Measurements from ENCODE around the gene SRGAP2B. TPM values are rescaled to one million over a fixed set of nuclear protein-coding genes. Genes with fewer than 3 reads are reported as not detected.
"Not testable (repeated sequence)": the region's sequence is repeated elsewhere in the genome, so short reads cannot be mapped to it uniquely, and the experiment has no call there.

The SRGAP2B gene
- total RNA-seq (2014; rRNA removed; shearing (Covaris generic); ENCODE audit: low replicate concordance): 15.0 and 24.0 TPM in 2 replicates

GRCh38 chr1:145095284-145096057 lies at the start of gene SRGAP2B, which contains the start of gene FAM72D:
SRGAP2B (minus strand) TSS chr1:145095328; CDS start chr1:145092901, 2,427 bp downstream.
FAM72D (plus strand) TSS chr1:145095974; CDS start chr1:145096848, 874 bp downstream.
- DNase-seq (ENCODE audit: low read depth); in situ Hi-C loops (cut with HindIII; ENCODE audit: low pct_unique_long_range_greater_than_20kb, low sequenced_read_pairs): not testable (repeated sequence)

- in situ Hi-C loops (cut with HindIII; ENCODE audit: low pct_unique_long_range_greater_than_20kb, low sequenced_read_pairs); DNase-seq (ENCODE audit: low read depth): not testable (repeated sequence)
Measured at GRCh38 chr1:145144264-145144913, 49.3 kb upstream of the SRGAP2B start.

GRCh38 chr1:145140549-145140948 lies 45.4 kb upstream of the SRGAP2B start:
- DNase-seq (ENCODE audit: low read depth); in situ Hi-C loops (cut with HindIII; ENCODE audit: low pct_unique_long_range_greater_than_20kb, low sequenced_read_pairs): not testable (repeated sequence)

GRCh38 chr1:145134476-145134875 lies 39.3 kb upstream of the SRGAP2B start:
- DNase-seq (ENCODE audit: low read depth); in situ Hi-C loops (cut with HindIII; ENCODE audit: low pct_unique_long_range_greater_than_20kb, low sequenced_read_pairs): not testable (repeated sequence)

- DNase-seq (ENCODE audit: low read depth); in situ Hi-C loops (cut with HindIII; ENCODE audit: low pct_unique_long_range_greater_than_20kb, low sequenced_read_pairs): not testable (repeated sequence)
Measured at GRCh38 chr1:145128697-145129469, 33.8 kb upstream of the SRGAP2B start.

- in situ Hi-C loops (cut with HindIII; ENCODE audit: low pct_unique_long_range_greater_than_20kb, low sequenced_read_pairs); DNase-seq (ENCODE audit: low read depth): not testable (repeated sequence)
Measured at GRCh38 chr1:145127144-145127543, 32.0 kb upstream of the SRGAP2B start.

- in situ Hi-C loops (cut with HindIII; ENCODE audit: low pct_unique_long_range_greater_than_20kb, low sequenced_read_pairs); DNase-seq (ENCODE audit: low read depth): not testable (repeated sequence)
Measured at GRCh38 chr1:145125112-145125511, 30.0 kb upstream of the SRGAP2B start.

- in situ Hi-C loops (cut with HindIII; ENCODE audit: low pct_unique_long_range_greater_than_20kb, low sequenced_read_pairs); DNase-seq (ENCODE audit: low read depth): not testable (repeated sequence)
Measured at GRCh38 chr1:145123992-145124641, 29.0 kb upstream of the SRGAP2B start.

GRCh38 chr1:145123062-145123395 lies 27.9 kb upstream of the SRGAP2B start:
- DNase-seq (ENCODE audit: low read depth); in situ Hi-C loops (cut with HindIII; ENCODE audit: low pct_unique_long_range_greater_than_20kb, low sequenced_read_pairs): not testable (repeated sequence)

GRCh38 chr1:145122344-145123061 lies 27.4 kb upstream of the SRGAP2B start:
- in situ Hi-C loops (cut with HindIII; ENCODE audit: low pct_unique_long_range_greater_than_20kb, low sequenced_read_pairs); DNase-seq (ENCODE audit: low read depth): not testable (repeated sequence)

GRCh38 chr1:145119842-145120241 lies 24.7 kb upstream of the SRGAP2B start:
- in situ Hi-C loops (cut with HindIII; ENCODE audit: low pct_unique_long_range_greater_than_20kb, low sequenced_read_pairs); DNase-seq (ENCODE audit: low read depth): not testable (repeated sequence)

GRCh38 chr1:145115587-145116493 lies 20.7 kb upstream of the SRGAP2B start:
- in situ Hi-C loops (cut with HindIII; ENCODE audit: low pct_unique_long_range_greater_than_20kb, low sequenced_read_pairs); DNase-seq (ENCODE audit: low read depth): not testable (repeated sequence)

- in situ Hi-C loops (cut with HindIII; ENCODE audit: low pct_unique_long_range_greater_than_20kb, low sequenced_read_pairs); DNase-seq (ENCODE audit: low read depth): not testable (repeated sequence)
Measured at GRCh38 chr1:145114560-145115057, 19.5 kb upstream of the SRGAP2B start.

GRCh38 chr1:145112703-145113102 lies 17.6 kb upstream of the SRGAP2B start:
- DNase-seq (ENCODE audit: low read depth); in situ Hi-C loops (cut with HindIII; ENCODE audit: low pct_unique_long_range_greater_than_20kb, low sequenced_read_pairs): not testable (repeated sequence)

GRCh38 chr1:145111674-145112073 lies 16.5 kb upstream of the SRGAP2B start:
- DNase-seq (ENCODE audit: low read depth); in situ Hi-C loops (cut with HindIII; ENCODE audit: low pct_unique_long_range_greater_than_20kb, low sequenced_read_pairs): not testable (repeated sequence)

- DNase-seq (ENCODE audit: low read depth); in situ Hi-C loops (cut with HindIII; ENCODE audit: low pct_unique_long_range_greater_than_20kb, low sequenced_read_pairs): not testable (repeated sequence)
Measured at GRCh38 chr1:145103294-145103693, 8.2 kb upstream of the SRGAP2B start.

All from Caki2 (cell line).